Neuronal stem cell (in vitro differentiated cells): ENCODE measurements around the gene JAKMIP3.

Experiments used
- DNase-seq: peaks from one replicate; pipeline ENCODE4 v3.0.0-alpha.2; 2013; ENCODE audit warnings: low spot score
- H2AFZ ChIP-seq: one replicate; pipeline ENCODE4 v1.6.1; 2013; ENCODE audit warnings: mild to moderate bottlenecking, low read length, inconsistent platforms
- H2AK5ac ChIP-seq: 2 replicates; pipeline ENCODE4 v1.6.1; 2013; ENCODE audit warnings: low read depth, mild to moderate bottlenecking, inconsistent platforms, low read length, moderate library complexity, mixed read lengths
- H2BK120ac ChIP-seq: 2 replicates; pipeline ENCODE4 v1.6.1; 2013; ENCODE audit warnings: low read depth, mild to moderate bottlenecking, inconsistent platforms, low read length, moderate library complexity, mixed read lengths
- H2BK12ac ChIP-seq: one replicate; pipeline ENCODE4 v1.6.1; 2013; ENCODE audit warnings: low read length, inconsistent platforms
- H2BK15ac ChIP-seq: 2 replicates; pipeline ENCODE4 v1.6.1; 2013; ENCODE audit warnings: mild to moderate bottlenecking, low read length, inconsistent platforms, mixed read lengths
- H2BK5ac ChIP-seq: one replicate; pipeline ENCODE4 v1.6.1; 2013; ENCODE audit warnings: inconsistent platforms, mild to moderate bottlenecking, low read length, moderate library complexity
- H3K14ac ChIP-seq: one replicate; pipeline ENCODE4 v1.6.1; 2013; ENCODE audit warnings: low read length, inconsistent platforms
- H3K18ac ChIP-seq: 2 replicates; pipeline ENCODE4 v1.6.1; 2013; ENCODE audit warnings: low read length, inconsistent platforms
- H3K23ac ChIP-seq: 2 replicates; pipeline ENCODE4 v1.6.1; 2013; ENCODE audit warnings: low read depth, mild to moderate bottlenecking, mixed read lengths, low read length, inconsistent platforms; ENCODE audit not compliant: poor library complexity
- H3K27ac ChIP-seq: replicated peaks from 3 replicates; pipeline ENCODE4 v1.5.1; 2013; ENCODE audit warnings: low read length, inconsistent platforms
- H3K27me3 ChIP-seq, 3 experiments: 2 replicates each; pipeline ENCODE4 v1.6.1; 2013; ENCODE audit warnings: low read length in 3 of 3, mild to moderate bottlenecking in 2 of 3, inconsistent platforms in 1 of 3, low read depth in 1 of 3, mixed read lengths in 1 of 3, moderate library complexity in 1 of 3; ENCODE audit not compliant: control insufficient read depth in 3 of 3, insufficient read depth in 3 of 3
- H3K36me3 ChIP-seq, 2 donors: replicated peaks in 1 of 2; 2 replicates each; pipeline ENCODE4 v1.6.1; 2013; ENCODE audit warnings: low read length in 2 of 2; ENCODE audit not compliant: control insufficient read depth in 2 of 2, insufficient read depth in 2 of 2
- H3K4ac ChIP-seq: 2 replicates; pipeline ENCODE4 v1.6.1; 2013; ENCODE audit warnings: inconsistent platforms, mild to moderate bottlenecking, low read length, moderate library complexity
- H3K4me1 ChIP-seq, 2 donors: 1 replicate in 1 of 2; 2 replicates in 1 of 2; pipeline ENCODE4 v1.6.1; 2013; ENCODE audit warnings: low read length in 2 of 2, low read depth in 1 of 2; ENCODE audit not compliant: control insufficient read depth in 2 of 2, insufficient read depth in 1 of 2
- H3K4me2 ChIP-seq: one replicate; pipeline ENCODE4 v1.6.1; 2013; ENCODE audit warnings: mild to moderate bottlenecking, low read length, inconsistent platforms; ENCODE audit not compliant: insufficient read depth, poor library complexity, severe bottlenecking
- H3K4me3 ChIP-seq, 2 donors: 2 replicates each; pipeline ENCODE4 v1.5.1; 2013; ENCODE audit warnings: low read length in 2 of 2, mild to moderate bottlenecking in 2 of 2, inconsistent platforms in 1 of 2, moderate library complexity in 1 of 2
- H3K79me1 ChIP-seq: one replicate; pipeline ENCODE4 v1.6.1; 2013; ENCODE audit warnings: low read depth, mild to moderate bottlenecking, inconsistent platforms, low read length, moderate library complexity
- H3K9ac ChIP-seq: one replicate; pipeline ENCODE4 v1.6.1; 2013; ENCODE audit warnings: mild to moderate bottlenecking, low read depth, low read length, inconsistent platforms; ENCODE audit not compliant: poor library complexity
- H3K9me3 ChIP-seq, 2 donors: replicated peaks in 1 of 2; 2 replicates each; pipeline versions ENCODE3 to v1.6.1; 2013; ENCODE audit warnings: low read length in 2 of 2, mild to moderate bottlenecking in 2 of 2, inconsistent platforms in 1 of 2, low read depth in 1 of 2, mixed read lengths in 1 of 2, moderate library complexity in 1 of 2; ENCODE audit not compliant: control insufficient read depth in 2 of 2, insufficient read depth in 1 of 2
- H4K8ac ChIP-seq: one replicate; pipeline ENCODE4 v1.6.1; 2013; ENCODE audit warnings: low read depth, mild to moderate bottlenecking, inconsistent platforms, low read length, moderate library complexity
- H4K91ac ChIP-seq: one replicate; pipeline ENCODE4 v1.6.1; 2013; ENCODE audit warnings: low read length, low read depth, mild to moderate bottlenecking, inconsistent platforms; ENCODE audit not compliant: poor library complexity
- WGBS, 2 donors: extraction: QIAGEN DNeasy Blood & Tissue Kit; methylation state at CpG; one replicate each; pipeline ENCODE4 v1.1.7; 2013; ENCODE audit warnings: missing lambda C conversion rate in 2 of 2, mixed read lengths in 1 of 2; ENCODE audit not compliant: insufficient read length in 2 of 2, insufficient replicate concordance in 1 of 2; ENCODE audit errors: extremely low coverage in 2 of 2; 5-methylcytosine and 5-hydroxymethylcytosine counted together

The JAKMIP3 gene

DNA sequence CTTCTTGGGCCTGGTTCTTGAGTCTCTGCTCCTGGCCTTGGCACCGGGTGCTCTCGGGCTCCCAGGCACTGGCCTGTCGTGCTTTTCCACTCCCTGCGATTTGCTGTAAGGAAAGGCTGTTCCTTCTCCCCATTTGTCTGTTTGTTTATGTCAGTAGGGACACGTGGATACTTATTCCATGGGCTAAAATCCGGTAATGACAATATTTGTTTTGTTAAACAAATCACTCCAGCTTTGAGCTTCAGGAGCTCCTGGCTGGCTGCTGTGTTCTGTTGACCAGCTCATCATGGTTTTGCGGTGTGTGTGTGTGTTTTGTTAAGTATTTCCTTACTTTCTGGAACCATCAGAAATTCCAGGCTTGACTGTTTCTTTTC lies 17.5 kb upstream of the JAKMIP3 start:
- Histone ChIP-seq H2BK15ac (no peak overlapping the region), H3K18ac (no peak overlapping the region), H2BK12ac (no peak overlapping the region), H2BK5ac (no peak overlapping the region), H3K14ac (no peak overlapping the region), H3K9me3 (peaks cover 4 to 14% of the 10 kb centered on the region in 2 donors), H3K79me1 (no peaks in the 10 kb centered on the region), H3K27ac (no peak overlapping the region), H3K23ac (no peak overlapping the region), H2AK5ac (no peak overlapping the region), H3K27me3 (peaks cover 0 to 28% (median 2%) of the 10 kb centered on the region in 3 experiments), H4K8ac (no peak overlapping the region), H2AFZ (no peak overlapping the region), H3K4ac (no peak overlapping the region), H3K4me2 (no peak overlapping the region), H3K9ac (no peak overlapping the region), H3K4me3 (no peak overlapping the region), H3K36me3 (no peaks in the 10 kb centered on the region), H3K4me1 (no peaks in the 10 kb centered on the region), H4K91ac (no peak overlapping the region), H2BK120ac (no peak overlapping the region)
- DNase-seq: no peak
- WGBS, 2 donors: no CpG with 5 or more reads among the region's 7 CpGs

DNA sequence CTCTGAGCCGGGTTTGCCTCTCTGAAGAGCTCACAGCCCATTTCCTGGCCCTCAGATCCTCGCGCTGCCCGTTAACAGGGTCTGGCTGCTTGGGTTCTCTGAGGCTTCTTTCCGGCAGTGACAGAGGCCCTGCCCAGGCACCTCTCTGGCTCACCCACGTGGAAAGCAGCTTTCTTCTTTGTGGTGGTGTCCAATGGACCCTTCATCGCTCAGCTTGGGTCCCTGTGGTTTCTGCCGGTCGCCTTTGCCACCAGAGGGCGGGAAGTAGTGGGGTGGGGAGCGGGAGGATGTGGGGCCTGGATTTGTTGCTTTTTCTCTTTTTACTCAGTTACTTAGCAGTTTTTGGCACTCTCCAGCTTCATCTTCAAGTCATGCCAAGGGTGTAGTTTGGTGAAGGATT lies 15.6 kb upstream of the JAKMIP3 start:
- no peak overlapping the region for H3K23ac ChIP-seq
- no peak overlapping the region for H2BK12ac ChIP-seq
- H2AK5ac ChIP-seq: no peak overlapping the region
- no peak overlapping the region for H4K8ac ChIP-seq
- no peak overlapping the region for H2BK120ac ChIP-seq
- H3K9me3 ChIP-seq: peaks cover 5 to 14% of the 10 kb centered on the region in 2 donors
- no peak overlapping the region for H4K91ac ChIP-seq
- H3K9ac ChIP-seq: no peak overlapping the region
- no CpG with 5 or more reads among the region's 11 CpGs for WGBS, 2 donors
- peaks cover 0 to 9% (median 0%) of the 10 kb centered on the region in 3 experiments for H3K27me3 ChIP-seq
- no peak overlapping the region for H3K14ac ChIP-seq
- H3K79me1 ChIP-seq: no peaks in the 10 kb centered on the region
- no peaks in the 10 kb centered on the region for H3K36me3 ChIP-seq
- H2AFZ ChIP-seq: no peak overlapping the region
- no peak overlapping the region for H3K18ac ChIP-seq
- no peak overlapping the region for H3K4me2 ChIP-seq
- H2BK15ac ChIP-seq: no peak overlapping the region
- DNase-seq: no peak
- no peaks in the 10 kb centered on the region for H3K4me1 ChIP-seq
- no peak overlapping the region for H3K4me3 ChIP-seq
- H2BK5ac ChIP-seq: no peak overlapping the region
- H3K4ac ChIP-seq: no peak overlapping the region
- no peak overlapping the region for H3K27ac ChIP-seq

DNA sequence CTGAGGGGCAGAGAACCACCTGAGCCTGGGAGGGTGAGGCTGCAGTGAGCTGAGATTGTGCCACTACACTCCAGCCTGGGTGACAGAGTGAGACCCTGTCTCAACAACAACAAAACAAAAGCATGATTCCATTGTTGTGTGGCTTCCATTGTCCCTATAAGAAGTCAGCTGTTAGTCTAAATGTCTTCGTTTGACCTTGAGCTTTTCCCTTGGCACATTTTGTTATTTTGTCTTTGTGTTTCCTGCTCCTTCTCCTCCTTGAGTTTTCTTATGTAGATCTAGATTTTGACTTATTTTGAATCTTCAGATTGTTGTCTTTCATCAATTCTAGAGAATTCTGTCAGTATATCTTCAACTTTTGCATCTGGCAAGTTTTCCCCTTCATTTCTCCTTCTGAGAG lies 13.6 kb upstream of the JAKMIP3 start:
- no peak overlapping the region for H2BK120ac ChIP-seq
- no peak overlapping the region for H2AFZ ChIP-seq
- no peak overlapping the region for H3K4ac ChIP-seq
- no peak overlapping the region for H4K8ac ChIP-seq
- H3K4me3 ChIP-seq: no peak overlapping the region
- H3K14ac ChIP-seq: no peak overlapping the region
- H2BK5ac ChIP-seq: no peak overlapping the region
- no peak overlapping the region for H3K23ac ChIP-seq
- WGBS, 2 donors: no CpG with 5 or more reads among the region's 1 CpG
- peaks cover under 1% of the 10 kb centered on the region for H3K79me1 ChIP-seq
- no peak overlapping the region for H2AK5ac ChIP-seq
- H3K9ac ChIP-seq: no peak overlapping the region
- H3K36me3 ChIP-seq: no peaks in the 10 kb centered on the region
- no peak overlapping the region for H2BK15ac ChIP-seq
- no peak for DNase-seq
- no peak overlapping the region for H3K18ac ChIP-seq
- no peak overlapping the region for H2BK12ac ChIP-seq
- peaks cover 0 to 7% (median 0%) of the 10 kb centered on the region in 3 experiments for H3K27me3 ChIP-seq
- H3K9me3 ChIP-seq: peaks cover 5 to 14% of the 10 kb centered on the region in 2 donors
- H3K4me2 ChIP-seq: no peak overlapping the region
- H3K4me1 ChIP-seq: no peaks in the 10 kb centered on the region
- no peak overlapping the region for H3K27ac ChIP-seq
- H4K91ac ChIP-seq: no peak overlapping the region

DNA sequence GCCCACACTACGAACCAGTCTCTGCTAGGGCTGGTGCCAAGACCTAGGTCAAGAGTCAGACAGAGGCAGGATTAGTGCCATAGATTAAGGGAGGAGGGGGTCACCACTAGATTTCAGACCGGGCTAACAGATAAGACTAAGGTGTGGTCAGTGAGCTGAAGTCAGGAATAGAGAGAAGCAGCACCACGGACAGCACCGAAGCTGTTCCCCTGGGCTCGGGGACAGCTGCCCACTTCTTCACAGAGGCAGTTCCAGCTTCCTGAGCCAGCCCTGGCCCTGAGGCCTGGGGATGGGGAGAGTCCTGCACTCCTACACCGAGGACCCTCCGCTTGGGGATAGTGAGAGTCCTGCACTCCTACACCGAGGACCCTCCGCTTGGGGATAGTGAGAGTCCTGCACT lies 11.2 kb upstream of the JAKMIP3 start:
- Histone ChIP-seq H3K9ac (no peak overlapping the region), H2AK5ac (no peak overlapping the region), H4K8ac (no peak overlapping the region), H2BK5ac (no peak overlapping the region), H3K4ac (no peak overlapping the region), H3K27me3 (peaks cover 0 to 18% (median 0%) of the 10 kb centered on the region in 3 experiments), H3K23ac (no peak overlapping the region), H3K9me3 (peaks cover 5 to 14% of the 10 kb centered on the region in 2 donors), H3K79me1 (peaks cover 2% of the 10 kb centered on the region), H3K36me3 (no peaks in the 10 kb centered on the region), H3K27ac (no peak overlapping the region), H3K4me2 (no peak overlapping the region), H2BK15ac (no peak overlapping the region), H2BK12ac (no peak overlapping the region), H2AFZ (no peak overlapping the region), H3K4me3 (no peak overlapping the region), H3K18ac (no peak overlapping the region), H3K14ac (no peak overlapping the region), H3K4me1 (no peaks in the 10 kb centered on the region), H4K91ac (no peak overlapping the region), H2BK120ac (no peak overlapping the region)
- no CpG with 5 or more reads among the region's 9 CpGs for WGBS, 2 donors
- DNase-seq: no peak
